Measurements from ENCODE around the gene R3HDM2. TPM values are rescaled to one million over a fixed set of nuclear protein-coding genes. Genes with fewer than 3 reads are reported as not detected.

R3HDM2 gene
- total and polyA plus RNA-seq, 4 donors: 7.4 to 28.9 (median 15.1) TPM

DNA sequence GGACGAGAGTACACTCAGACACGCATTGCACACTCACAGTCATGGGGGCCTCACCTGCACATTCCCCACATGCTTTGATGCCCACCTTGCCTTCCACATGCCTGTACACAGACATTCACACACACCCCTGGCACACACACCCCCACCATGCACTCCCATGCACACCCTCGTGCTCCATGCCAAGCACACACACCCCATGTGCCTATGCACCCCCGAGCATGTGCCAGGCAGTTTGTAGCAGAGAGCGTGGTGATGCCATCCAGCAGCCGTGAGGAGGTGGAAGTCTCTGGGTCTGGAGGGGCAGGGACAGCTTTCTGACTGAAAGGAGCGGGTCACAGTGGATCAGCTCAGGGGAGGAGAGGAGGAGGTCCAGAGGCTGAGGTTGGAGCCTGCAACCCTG lies 224.9 kb downstream of the R3HDM2 start:
- no peaks in the 10 kb centered on the region for H3K4me1 ChIP-seq (ENCODE audit: control insufficient read depth in 4 of 4, insufficient read depth in 4 of 4, low read length in 3 of 4)
- WGBS: 89% methylated on average over 7 of the region's 7 CpGs
- no peak for DNase-seq (ENCODE audit: low spot score)
- H3K4me3 ChIP-seq (ENCODE audit: low read depth in 1 of 3, low read length in 3 of 3): no peak overlapping the region
- H3K27me3 ChIP-seq (ENCODE audit: control insufficient read depth in 4 of 4, insufficient read depth in 4 of 4, low read length in 3 of 4): no peaks in the 10 kb centered on the region
- no peak overlapping the region for H3K27ac ChIP-seq (ENCODE audit: low read depth in 1 of 2, low read length in 2 of 2)
- no peak overlapping the region for H3K9ac ChIP-seq (ENCODE audit: low read depth in 1 of 2, low read length in 2 of 2)
- H3K36me3 ChIP-seq (ENCODE audit: control insufficient read depth in 4 of 4, insufficient read depth in 3 of 4, low read depth in 1 of 4, low read length in 3 of 4): peaks cover 49 to 95% (median 67%) of the 10 kb centered on the region in 4 donors
- TF ChIP-seq REST (IDR thresholded peaks at IDR 0.05) (no peak), CTCF (IDR thresholded peaks at IDR 0.05; ENCODE audit: low read depth, low read length, missing input control) (no peak), FOXA2 (IDR thresholded peaks at IDR 0.05) (no peak)
- no peaks in the 10 kb centered on the region for H3K9me3 ChIP-seq (ENCODE audit: control insufficient read depth in 4 of 4, low read length in 3 of 4)

- Histone ChIP-seq H3K4me1 (ENCODE audit: control insufficient read depth in 4 of 4, insufficient read depth in 4 of 4, low read length in 3 of 4) (no peaks in the 10 kb centered on the region), H3K27me3 (ENCODE audit: control insufficient read depth in 4 of 4, insufficient read depth in 4 of 4, low read length in 3 of 4) (no peaks in the 10 kb centered on the region), H3K36me3 (ENCODE audit: control insufficient read depth in 4 of 4, insufficient read depth in 3 of 4, low read depth in 1 of 4, low read length in 3 of 4) (peaks cover 44 to 94% (median 66%) of the 10 kb centered on the region in 4 donors), H3K9me3 (ENCODE audit: control insufficient read depth in 4 of 4, low read length in 3 of 4) (no peaks in the 10 kb centered on the region), H3K9ac (ENCODE audit: low read depth in 1 of 2, low read length in 2 of 2) (no peak overlapping the region), H3K4me3 (ENCODE audit: low read depth in 1 of 3, low read length in 3 of 3) (no peak overlapping the region), H3K27ac (ENCODE audit: low read depth in 1 of 2, low read length in 2 of 2) (no peak overlapping the region)
- WGBS: 96% methylated on average over 26 of the region's 26 CpGs
- no peak for DNase-seq (ENCODE audit: low spot score)
- no peak for TF ChIP-seq RAD21 (IDR thresholded peaks at IDR 0.05)
- TF ChIP-seq TAF1 (conservative IDR thresholded peaks at IDR 0.05): no peak
- TF ChIP-seq HNF4A (conservative IDR thresholded peaks at IDR 0.05): no peak
- TF ChIP-seq ATF3 (IDR thresholded peaks at IDR 0.05): no peak
- TF ChIP-seq YY1 (IDR thresholded peaks at IDR 0.05): no peak
These were observed 225.7 kb downstream of the R3HDM2 start for GRCh38 chr12:57205186-57205585.

GRCh38 chr12:57204454-57204853 lies 226.4 kb downstream of the R3HDM2 start:
- Histone ChIP-seq H3K27ac (ENCODE audit: low read depth in 1 of 2, low read length in 2 of 2) (no peak overlapping the region), H3K4me1 (ENCODE audit: control insufficient read depth in 4 of 4, insufficient read depth in 4 of 4, low read length in 3 of 4) (no peaks in the 10 kb centered on the region), H3K27me3 (ENCODE audit: control insufficient read depth in 4 of 4, insufficient read depth in 4 of 4, low read length in 3 of 4) (no peaks in the 10 kb centered on the region), H3K36me3 (ENCODE audit: control insufficient read depth in 4 of 4, insufficient read depth in 3 of 4, low read depth in 1 of 4, low read length in 3 of 4) (peaks cover 42 to 94% (median 63%) of the 10 kb centered on the region in 4 donors), H3K9ac (ENCODE audit: low read depth in 1 of 2, low read length in 2 of 2) (no peak overlapping the region), H3K9me3 (ENCODE audit: control insufficient read depth in 4 of 4, low read length in 3 of 4) (no peaks in the 10 kb centered on the region), H3K4me3 (ENCODE audit: low read depth in 1 of 3, low read length in 3 of 3) (no peak overlapping the region)
- 89% methylated on average over 19 of the region's 19 CpGs for WGBS
- no peak for DNase-seq (ENCODE audit: low spot score)
- no peak for TF ChIP-seq NR2F2 (IDR thresholded peaks at IDR 0.05)
- no peak for TF ChIP-seq REST (IDR thresholded peaks at IDR 0.05)
- TF ChIP-seq RXRA (IDR thresholded peaks at IDR 0.05): no peak
- TF ChIP-seq GABPA (IDR thresholded peaks at IDR 0.05 in 1 of 2, conservative IDR thresholded peaks at IDR 0.05 in 1 of 2): no peak
- no peak for TF ChIP-seq CTCF (IDR thresholded peaks at IDR 0.05; ENCODE audit: low read depth, low read length, missing input control)
- TF ChIP-seq ATF3 (IDR thresholded peaks at IDR 0.05): no peak
- no peak for TF ChIP-seq EGR1 (IDR thresholded peaks at IDR 0.05; ENCODE audit: low read depth in 2 of 2)
- no peak for TF ChIP-seq HNF4A (conservative IDR thresholded peaks at IDR 0.05)
- TF ChIP-seq JUND (IDR thresholded peaks at IDR 0.05): no peak

Data from liver (tissue), 9 donors.